H1 (cell line): Measurements from ENCODE around the gene ZNF358. TPM values are rescaled to one million over a fixed set of nuclear protein-coding genes. Genes with fewer than 3 reads are reported as not detected.
A peak's percentile ranks its signal among the peaks of the same experiment; 100 is the strongest.

ENCODE experiments used
- BRCA1 ChIP-seq: IDR thresholded peaks from 2 replicates; pipeline ENCODE4 v1.6.1; 2012; ENCODE audit warnings: low read depth, low read length, improper control_type of control experiment
- CBX5 ChIP-seq: fragments of 300-800, 300-1000 bp; sonication (generic); IDR thresholded peaks from 2 replicates; pipeline ENCODE4 v1.7.1; 2016; ENCODE audit warnings: antibody characterized with exemption, low read length, low read depth
- CEBPB ChIP-seq: IDR thresholded peaks from 2 replicates; pipeline ENCODE4 v1.6.1; 2012; ENCODE audit warnings: low read depth, low read length
- CREB1 ChIP-seq: IDR thresholded peaks from 2 replicates; pipeline ENCODE4 v1.6.1; 2012; ENCODE audit warnings: inconsistent platforms
- CTBP2 ChIP-seq: IDR thresholded peaks from 2 replicates; pipeline ENCODE4 v1.7.0; 2011; ENCODE audit warnings: borderline replicate concordance, mild to moderate bottlenecking, moderate library complexity, mixed read lengths, low read length; ENCODE audit not compliant: insufficient read depth, insufficient read length
- EP300 ChIP-seq, 2 experiments: IDR thresholded peaks; 1 replicate in 1 of 2; 2 replicates in 1 of 2; pipeline ENCODE4 v1.6.1; 2011 to 2012; ENCODE audit warnings: low read depth in 2 of 2, low read length in 2 of 2, mild to moderate bottlenecking in 2 of 2, borderline replicate concordance in 1 of 2, inconsistent platforms in 1 of 2, moderate library complexity in 1 of 2
- EZH2 ChIP-seq: fragments of 200-600 bp; sonication (generic); IDR thresholded peaks from 2 replicates; pipeline ENCODE4 v1.7.1; 2012; ENCODE audit warnings: low read depth, mild to moderate bottlenecking, moderate library complexity, low read length, inconsistent platforms; ENCODE audit not compliant: severe bottlenecking
- HDAC6 ChIP-seq: IDR thresholded peaks from one replicate; pipeline ENCODE4 v1.7.1; 2012; ENCODE audit warnings: low read depth, mild to moderate bottlenecking, inconsistent platforms, low read length, moderate library complexity
- JUND ChIP-seq: IDR thresholded peaks from 2 replicates; pipeline ENCODE4 v1.6.1; 2011; ENCODE audit warnings: mild to moderate bottlenecking, improper control_type of control experiment, low read length
- KDM1A ChIP-seq: fragments of 200-600, 300-600 bp; sonication (generic); IDR thresholded peaks from 2 replicates; pipeline ENCODE4 v1.7.1; 2016; ENCODE audit warnings: mild to moderate bottlenecking, low read length, borderline replicate concordance
- MAFK ChIP-seq: IDR thresholded peaks from 2 replicates; pipeline ENCODE4 v1.6.1; 2012; ENCODE audit warnings: low read depth, mild to moderate bottlenecking, improper control_type of control experiment, low read length
- POU5F1 ChIP-seq: IDR thresholded peaks from 2 replicates; pipeline ENCODE4 v1.6.1; 2011; ENCODE audit warnings: low read depth, mild to moderate bottlenecking, low read length, moderate library complexity
- RBBP5 ChIP-seq: IDR thresholded peaks from 2 replicates; pipeline ENCODE4 v1.7.1; 2012; ENCODE audit warnings: low read depth, mild to moderate bottlenecking, inconsistent platforms, low read length, moderate library complexity, borderline replicate concordance
- RNF2 ChIP-seq: fragments of 200-900, 300-1000 bp; sonication (generic); IDR thresholded peaks from 2 replicates; pipeline ENCODE4 v1.7.1; 2016; ENCODE audit warnings: borderline replicate concordance, low read depth, mild to moderate bottlenecking, antibody characterized with exemption, low read length; ENCODE audit not compliant: poor library complexity, severe bottlenecking; ENCODE audit errors: missing control alignments
- SIN3A ChIP-seq, 2 experiments: IDR thresholded peaks in 1 of 2; conservative IDR thresholded peaks in 1 of 2; 2 replicates each; pipeline ENCODE4 v1.6.1; 2011 to 2012; ENCODE audit warnings: low read length in 2 of 2, improper control_type of control experiment in 1 of 2, low read depth in 1 of 2, mild to moderate bottlenecking in 1 of 2
- SIRT6 ChIP-seq: IDR thresholded peaks from one replicate; pipeline ENCODE4 v1.7.1; 2012; ENCODE audit warnings: low read length, inconsistent platforms
- SIX5 ChIP-seq: IDR thresholded peaks from 2 replicates; pipeline ENCODE4 v1.6.1; 2011; ENCODE audit warnings: mild to moderate bottlenecking, low read depth, low read length
- SP1 ChIP-seq: IDR thresholded peaks from 2 replicates; pipeline ENCODE4 v1.6.1; 2011; ENCODE audit warnings: low read depth, low read length
- SP4 ChIP-seq: IDR thresholded peaks from 2 replicates; pipeline ENCODE4 v1.6.1; 2012; ENCODE audit warnings: low read length, inconsistent platforms
- SUZ12 ChIP-seq: fragments of 200-600 bp; sonication (generic); IDR thresholded peaks from 2 replicates; pipeline ENCODE4 v1.6.1; 2012; ENCODE audit warnings: mild to moderate bottlenecking, inconsistent platforms, low read length, moderate library complexity, mixed read lengths
- TBP ChIP-seq: IDR thresholded peaks from 2 replicates; pipeline ENCODE4 v1.6.1; 2011; ENCODE audit warnings: low read depth, low read length, improper control_type of control experiment
- TCF12 ChIP-seq: IDR thresholded peaks from 2 replicates; pipeline ENCODE4 v1.6.1; 2011; ENCODE audit warnings: low read depth, mild to moderate bottlenecking, low read length
- YY1 ChIP-seq: IDR thresholded peaks from 2 replicates; pipeline ENCODE4 v1.6.1; 2011; ENCODE audit warnings: low read depth, mild to moderate bottlenecking, low read length
- polyA plus RNA-seq, 7 experiments: library from polyadenylated mRNA; depleted of rRNA in 3 of 7; stranded (reverse) in 5 of 7; unstranded in 2 of 7; fragments of >200 nt in 5 of 7; fragments of 200-250 nt in 2 of 7; gene quantifications; 1 replicate in 5 of 7; 2 replicates in 1 of 7; 4 replicates in 1 of 7; pipeline versions ENCODE4 v1.2.1 to v1.2.3, GENCODE V29; 2011 to 2013; ENCODE audit warnings: missing spikeins in 2 of 7, mixed read lengths in 2 of 7
- total RNA-seq: library from RNA; stranded (reverse); fragmentation: NEBNext Ultra II Directional; extraction: Animal tissue kit (Norgen Biotek cat#: 25700); gene quantifications from 2 replicates; pipeline ENCODE4 v1.2.1, GENCODE V29; 2021

ZNF358 gene
- total and polyA plus RNA-seq, 2 of the 8 experiments (the other 6 are each of a cell fraction or from before 2014, with no cell fraction given), result 40.0 to 60.3 TPM

DNA sequence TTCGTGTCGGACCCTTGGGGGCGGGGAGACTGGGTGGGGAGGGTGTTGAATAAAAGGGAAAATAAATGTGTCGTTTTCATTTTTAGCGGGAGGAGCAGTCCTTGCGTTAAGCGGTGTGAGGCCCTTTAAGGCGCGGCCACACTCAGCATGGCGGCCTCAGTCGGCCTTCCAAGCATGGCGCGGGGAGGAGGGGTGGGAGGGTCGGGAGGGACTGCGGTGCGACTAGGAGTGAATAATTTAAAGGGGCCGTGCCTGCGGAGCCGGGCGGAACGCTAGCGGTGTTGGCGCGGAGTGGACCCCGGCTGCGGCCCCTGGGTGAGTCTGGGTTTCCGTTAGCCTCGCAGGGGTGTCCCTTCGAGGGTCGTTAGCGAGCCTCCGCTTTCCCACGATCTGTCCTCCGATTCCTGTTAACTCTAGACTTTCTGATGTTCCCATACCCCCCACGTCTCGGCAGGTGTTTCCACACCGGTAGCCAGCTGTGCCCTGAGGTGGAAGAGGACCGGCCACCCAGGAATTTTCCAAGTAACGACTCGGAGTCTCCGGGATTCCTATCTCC, 18.1 kb downstream of the ZNF358 start (continued):
- TF ChIP-seq MAFK (no peak), CEBPB (no peak), CREB1 (peak; percentile 36; the same call in 1 of the 2 replicates), BRCA1 (no peak), SUZ12 (no peak), RNF2 (no peak), EZH2 (no peak), TCF12 (no peak), HDAC6 (no peak), CBX5 (no peak), KDM1A (no peak), SIX5 (peak; percentile 39), RBBP5 (no peak), SP4 (no peak; the same call in 1 of the 2 replicates), YY1 (peak; percentile 99), JUND (no peak), SP1 (peak; percentile 44; the same call in 1 of the 2 replicates), CTBP2 (no peak), EP300 (IDR thresholded peaks at IDR 0.05; ENCODE audit: borderline replicate concordance in 1 of 2, low read depth in 2 of 2, low read length in 2 of 2) (no peak), SIRT6 (no peak), POU5F1 (no peak), SIN3A (conservative IDR thresholded peaks at IDR 0.05 in 1 of 2, IDR thresholded peaks at IDR 0.05 in 1 of 2; ENCODE audit: low read depth in 1 of 2, low read length in 2 of 2) (0 out of 4 replicates have a peak, but pooled peaks of 1 of the 2 experiments have one; percentile 6), TBP (no peak; the same call in 1 of the 2 replicates)
